SK-N-MC (cell line): ENCODE results near the gene PTPN21.

Experiments used
- DNase-seq: peaks from one replicate; pipeline ENCODE4 v3.0.0-alpha.2; 2011; ENCODE audit warnings: low read depth, low spot score
- H3K27ac ChIP-seq: fragments of 200-600 bp; sonication (generic); 2 replicates; pipeline ENCODE4 v1.5.1; 2016; ENCODE audit warnings: mixed run types
- H3K36me3 ChIP-seq: fragments of 200-600 bp; sonication (generic); 2 replicates; pipeline ENCODE4 v1.6.1; 2017; ENCODE audit warnings: antibody characterized with exemption, low read length, mixed read lengths; ENCODE audit not compliant: insufficient read depth
- H3K4me3 ChIP-seq: fragments of 200-600 bp; sonication (generic); 2 replicates; pipeline ENCODE4 v1.5.1; 2016
- H3K9ac ChIP-seq: fragments of 200-600 bp; sonication (generic); 2 replicates; pipeline ENCODE4 v1.8.0; 2017; ENCODE audit warnings: mixed run types, mixed read lengths; ENCODE audit not compliant: insufficient read length
- H3K9me3 ChIP-seq: fragments of 200-600 bp; sonication (generic); 2 replicates; pipeline ENCODE4 v1.6.1; 2017; ENCODE audit warnings: low read depth, mild to moderate bottlenecking, antibody characterized with exemption, low read length, moderate library complexity, mixed read lengths
- EZH2 ChIP-seq: fragments of 200-600 bp; sonication (generic); IDR thresholded peaks from one replicate; pipeline ENCODE4 v1.6.1; 2017; ENCODE audit warnings: antibody characterized with exemption
- FOXP2 ChIP-seq: optimal IDR thresholded peaks from 2 replicates; pipeline ENCODE3; 2011; ENCODE audit warnings: mild to moderate bottlenecking, moderate library complexity; ENCODE audit not compliant: insufficient read depth; ENCODE audit errors: extremely low read length, control extremely low read depth
- POLR2AphosphoS5 ChIP-seq: IDR thresholded peaks from 2 replicates; pipeline ENCODE4 v1.6.1; 2012; ENCODE audit warnings: mild to moderate bottlenecking, low read depth, low read length, borderline replicate concordance

Gene PTPN21

GRCh38 chr14:88562831-88563686, 8.3 kb upstream of the PTPN21 start, which contains the start of gene ZC3H14:
Gene ZC3H14 (plus strand): TSS chr14:88563037. CDS start chr14:88563134, 97 bp downstream.
- no peak for DNase-seq
- TF ChIP-seq POLR2AphosphoS5 = peak; percentile 83
- TF ChIP-seq EZH2 = no peak
- Histone ChIP-seq H3K36me3 (peaks cover 29% of the 10 kb centered on the region), H3K4me3 (peak within 1 kb of the TSS; percentile 92), H3K9ac (peak within 1 kb of the TSS; percentile 87), H3K27ac (peak within 1 kb of the TSS; percentile 63), H3K9me3 (no peaks in the 10 kb centered on the region)

DNA sequence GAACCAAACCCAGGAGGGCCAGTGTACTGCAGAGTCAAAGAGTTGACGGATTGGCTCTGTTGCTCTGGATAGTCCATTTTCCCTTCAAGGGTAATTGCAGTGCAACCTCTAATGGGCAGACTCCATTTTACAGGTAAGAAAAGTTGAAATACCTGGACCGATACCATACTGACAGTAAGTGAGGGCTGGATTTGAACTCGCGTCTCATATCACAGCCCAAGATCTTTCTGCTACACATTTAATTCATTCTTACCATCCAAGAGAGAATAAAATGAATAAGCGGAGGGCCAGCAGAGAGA, 7.7 kb upstream of the PTPN21 start:
- Histone ChIP-seq H3K9ac (peak overlapping the region; percentile 58), H3K9me3 (no peaks in the 10 kb centered on the region), H3K27ac (no peak overlapping the region), H3K4me3 (peak overlapping the region; percentile 92), H3K36me3 (peaks cover 23% of the 10 kb centered on the region)
- no peak for DNase-seq
- TF ChIP-seq FOXP2 (no peak), EZH2 (no peak), POLR2AphosphoS5 (no peak)

DNA sequence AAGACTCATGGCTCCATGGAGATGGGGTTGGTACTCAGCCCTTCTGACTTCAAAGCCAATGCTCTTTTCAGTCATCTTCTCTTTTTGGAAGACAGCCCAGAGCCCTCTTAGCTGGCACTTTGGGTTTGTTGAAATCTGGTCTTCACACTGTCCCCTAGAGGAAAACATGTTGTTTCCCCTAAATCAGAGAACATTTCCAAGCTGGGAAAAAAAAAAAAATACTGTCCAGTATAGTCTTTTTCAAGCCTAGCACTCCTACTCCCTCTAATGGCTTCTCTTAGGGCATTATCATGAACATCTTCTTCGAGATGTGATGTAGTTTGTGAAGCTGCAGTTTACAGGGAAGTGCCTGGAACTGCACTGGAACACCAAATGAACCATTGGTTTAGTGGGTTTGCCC, 5.0 kb upstream of the PTPN21 start:
- Histone ChIP-seq H3K9ac (no peak overlapping the region), H3K9me3 (no peaks in the 10 kb centered on the region), H3K36me3 (peaks cover 10% of the 10 kb centered on the region), H3K4me3 (no peak overlapping the region), H3K27ac (no peak overlapping the region)
- DNase-seq = no peak
- TF ChIP-seq POLR2AphosphoS5 (no peak), EZH2 (no peak), FOXP2 (no peak)

GRCh38 chr14:88556581-88556980, 1.8 kb upstream of the PTPN21 start:
- Histone ChIP-seq H3K9me3 (no peaks in the 10 kb centered on the region), H3K9ac (no peak overlapping the region), H3K36me3 (no peaks in the 10 kb centered on the region), H3K27ac (no peak overlapping the region), H3K4me3 (no peak overlapping the region)
- no peak for DNase-seq
- TF ChIP-seq FOXP2 = no peak
- no peak for TF ChIP-seq EZH2
- TF ChIP-seq POLR2AphosphoS5 = no peak

- no peak for TF ChIP-seq POLR2AphosphoS5
- peak; percentile 86 for TF ChIP-seq EZH2
- Histone ChIP-seq H3K36me3 (no peaks in the 10 kb centered on the region), H3K4me3 (peak overlapping the region; percentile 80), H3K9ac (no peak overlapping the region), H3K9me3 (no peaks in the 10 kb centered on the region), H3K27ac (no peak overlapping the region)
- no peak for DNase-seq
Observed at GRCh38 chr14:88553886-88554456, 836 bp downstream of the PTPN21 start.

GRCh38 chr14:88552876-88553275, 1.9 kb downstream of the PTPN21 start:
- no peaks in the 10 kb centered on the region for H3K9me3 ChIP-seq
- no peak for TF ChIP-seq FOXP2
- no peak for TF ChIP-seq POLR2AphosphoS5
- no peak for TF ChIP-seq EZH2
- no peak for DNase-seq
- no peak overlapping the region for H3K9ac ChIP-seq
- no peak overlapping the region for H3K4me3 ChIP-seq
- no peak overlapping the region for H3K27ac ChIP-seq
- H3K36me3 ChIP-seq = no peaks in the 10 kb centered on the region

GRCh38 chr14:88551980-88552431, 2.8 kb downstream of the PTPN21 start:
- no peaks in the 10 kb centered on the region for H3K9me3 ChIP-seq
- TF ChIP-seq POLR2AphosphoS5 = no peak
- TF ChIP-seq FOXP2 = no peak
- TF ChIP-seq EZH2 = no peak
- DNase-seq = no peak
- H3K27ac ChIP-seq = no peak overlapping the region
- H3K9ac ChIP-seq = no peak overlapping the region
- H3K36me3 ChIP-seq = no peaks in the 10 kb centered on the region
- peak overlapping the region; percentile 63 for H3K4me3 ChIP-seq

DNA sequence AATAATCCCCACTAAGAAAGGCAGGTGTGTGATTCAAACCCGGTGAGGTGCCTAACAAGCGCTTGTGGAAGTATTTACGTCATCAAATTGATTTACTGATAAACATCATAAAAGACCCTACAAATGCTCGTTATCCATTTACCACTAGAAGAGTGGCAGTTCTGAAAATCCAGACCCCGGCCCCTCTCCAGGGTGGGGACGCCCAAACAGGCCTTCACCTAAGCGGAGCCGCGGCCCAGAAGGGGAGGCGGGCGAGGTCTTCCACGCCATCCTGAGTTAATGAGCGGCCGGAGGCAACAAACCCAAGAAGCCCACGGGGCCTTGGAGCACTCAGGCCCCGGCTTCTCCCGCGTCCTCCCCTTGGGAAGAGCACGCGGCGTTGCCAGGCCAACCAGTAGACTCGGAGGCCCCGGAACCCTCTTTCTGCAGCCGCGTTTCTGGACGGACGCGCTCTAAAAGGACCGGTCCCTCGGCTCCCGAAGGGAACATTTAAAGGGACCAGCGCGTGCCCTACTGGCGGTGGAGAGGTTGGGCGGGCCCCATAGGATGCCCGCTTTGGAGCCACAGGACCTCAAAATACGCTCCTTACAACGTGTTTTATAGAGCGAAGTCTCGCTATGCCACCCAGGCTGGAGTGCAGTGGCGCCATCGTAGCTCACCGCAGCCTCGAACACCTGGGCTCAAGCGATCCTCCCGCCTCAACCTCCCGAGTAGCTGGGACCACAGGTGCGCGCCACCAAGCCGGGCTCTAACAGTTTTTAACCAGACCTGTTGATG, 3.5 kb downstream of the PTPN21 start:
- H3K9ac ChIP-seq = no peak overlapping the region

DNA sequence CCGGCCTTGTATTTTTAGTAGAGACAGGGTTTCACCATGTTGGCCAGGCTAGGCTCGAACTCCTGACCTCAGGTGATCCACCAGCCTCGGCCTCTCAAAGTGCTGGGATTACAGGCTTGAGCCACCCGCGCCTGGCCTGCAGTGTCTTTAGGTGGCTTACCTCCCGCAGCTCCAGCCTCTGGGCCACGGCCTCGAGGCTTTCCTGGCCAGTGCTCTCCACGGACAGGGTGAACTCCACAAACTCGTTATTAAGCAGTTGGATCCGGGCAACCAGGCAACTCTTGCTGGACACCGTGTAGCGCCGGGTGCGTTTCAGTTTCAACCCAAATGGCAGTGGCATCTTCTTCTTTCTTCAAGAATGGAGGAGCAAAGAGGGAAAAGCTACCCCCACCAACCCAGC, 4.7 kb downstream of the PTPN21 start:
- TF ChIP-seq POLR2AphosphoS5 = no peak
- no peak for TF ChIP-seq EZH2
- no peak for TF ChIP-seq FOXP2
- Histone ChIP-seq H3K9me3 (no peaks in the 10 kb centered on the region), H3K27ac (no peak overlapping the region), H3K4me3 (no peak overlapping the region), H3K36me3 (no peaks in the 10 kb centered on the region), H3K9ac (no peak overlapping the region)
- DNase-seq = no peak

More for the DNA sequence above, 3.5 kb downstream of the PTPN21 start:
- H3K27ac ChIP-seq = no peak overlapping the region
- no peak for DNase-seq
- no peaks in the 10 kb centered on the region for H3K9me3 ChIP-seq
- TF ChIP-seq POLR2AphosphoS5 = peak; percentile 13; the same call in 1 of the 2 replicates
- no peak for TF ChIP-seq EZH2
- H3K36me3 ChIP-seq = no peaks in the 10 kb centered on the region
- H3K4me3 ChIP-seq = peak overlapping the region; percentile 63
